ENCODE results near the gene MYH13. TPM values are rescaled to one million over a fixed set of nuclear protein-coding genes. Genes with fewer than 3 reads are reported as not detected.

Gene MYH13
- total RNA-seq, 1 experiment from 2014 or later: not detected

GRCh38 chr17:10403589-10403988 lies 30.8 kb upstream of the MYH13 start:
- no peaks in the 10 kb centered on the region for H3K4me1 ChIP-seq (ENCODE audit: insufficient read depth, low read length, poor library complexity, severe bottlenecking)
- H3K36me3 ChIP-seq (ENCODE audit: insufficient read depth, low read length, poor library complexity, severe bottlenecking): no peaks in the 10 kb centered on the region
- H3K27me3 ChIP-seq (replicated peaks; ENCODE audit: insufficient read depth, low read depth, low read length, poor library complexity): no peaks in the 10 kb centered on the region
- no TSS peak for BruUV-seq (replicated peaks)
- POLR2A ChIA-PET (ENCODE audit: low non-redundant PET): no interaction called here
- no peak overlapping the region for H3K4me3 ChIP-seq (ENCODE audit: low read depth, low read length, poor library complexity, severe bottlenecking)
- intact Hi-C loops (cut with micrococcal nuclease; ENCODE audit: unreplicated experiment): no loop called here
- no peak for DNase-seq (ENCODE audit: low spot score)
- H3K27ac ChIP-seq (ENCODE audit: low read depth, low read length, poor library complexity, severe bottlenecking): no peak overlapping the region
- CTCF ChIA-PET: no interaction called here
- H3K9me3 ChIP-seq (ENCODE audit: low read depth, low read length, poor library complexity, severe bottlenecking): no peaks in the 10 kb centered on the region
- TF ChIP-seq CTCF (conservative IDR thresholded peaks at IDR 0.05; ENCODE audit: low read depth, low read length) (no peak), EZH2 (IDR thresholded peaks at IDR 0.05; ENCODE audit: borderline replicate concordance, low read depth, low read length, poor library complexity, severe bottlenecking) (no peak)

- Histone ChIP-seq H3K9me3 (ENCODE audit: low read depth, low read length, poor library complexity, severe bottlenecking) (no peaks in the 10 kb centered on the region), H3K4me1 (ENCODE audit: insufficient read depth, low read length, poor library complexity, severe bottlenecking) (no peaks in the 10 kb centered on the region), H3K27ac (ENCODE audit: low read depth, low read length, poor library complexity, severe bottlenecking) (no peak overlapping the region), H3K4me3 (ENCODE audit: low read depth, low read length, poor library complexity, severe bottlenecking) (no peak overlapping the region), H3K27me3 (replicated peaks; ENCODE audit: insufficient read depth, low read depth, low read length, poor library complexity) (no peaks in the 10 kb centered on the region), H3K36me3 (ENCODE audit: insufficient read depth, low read length, poor library complexity, severe bottlenecking) (no peaks in the 10 kb centered on the region)
- CTCF ChIA-PET: no interaction called here
- DNase-seq (ENCODE audit: low spot score): no peak
- TF ChIP-seq CTCF (conservative IDR thresholded peaks at IDR 0.05; ENCODE audit: low read depth, low read length): peak; percentile 38
- no peak for TF ChIP-seq EZH2 (IDR thresholded peaks at IDR 0.05; ENCODE audit: borderline replicate concordance, low read depth, low read length, poor library complexity, severe bottlenecking)
- POLR2A ChIA-PET (ENCODE audit: low non-redundant PET): no interaction called here
- intact Hi-C loops (cut with micrococcal nuclease; ENCODE audit: unreplicated experiment): no loop called here
- BruUV-seq (replicated peaks): no TSS peak
Observed at GRCh38 chr17:10398352-10398751, 25.5 kb upstream of the MYH13 start.

- Histone ChIP-seq H3K27ac (ENCODE audit: low read depth, low read length, poor library complexity, severe bottlenecking) (no peak overlapping the region), H3K27me3 (replicated peaks; ENCODE audit: insufficient read depth, low read depth, low read length, poor library complexity) (no peaks in the 10 kb centered on the region), H3K9me3 (ENCODE audit: low read depth, low read length, poor library complexity, severe bottlenecking) (no peaks in the 10 kb centered on the region), H3K36me3 (ENCODE audit: insufficient read depth, low read length, poor library complexity, severe bottlenecking) (no peaks in the 10 kb centered on the region), H3K4me1 (ENCODE audit: insufficient read depth, low read length, poor library complexity, severe bottlenecking) (no peaks in the 10 kb centered on the region), H3K4me3 (ENCODE audit: low read depth, low read length, poor library complexity, severe bottlenecking) (no peak overlapping the region)
- POLR2A ChIA-PET (ENCODE audit: low non-redundant PET): no interaction called here
- DNase-seq (ENCODE audit: low spot score): no peak
- CTCF ChIA-PET: no interaction called here
- TF ChIP-seq EZH2 (IDR thresholded peaks at IDR 0.05; ENCODE audit: borderline replicate concordance, low read depth, low read length, poor library complexity, severe bottlenecking) (no peak), CTCF (conservative IDR thresholded peaks at IDR 0.05; ENCODE audit: low read depth, low read length) (no peak)
- BruUV-seq (replicated peaks): no TSS peak
- intact Hi-C loops (cut with micrococcal nuclease; ENCODE audit: unreplicated experiment): no loop called here
Observed at GRCh38 chr17:10396524-10397163, 23.8 kb upstream of the MYH13 start.

Data from A673 (cell line).